ENCODE data around the gene COL2A1. TPM values are rescaled to one million over a fixed set of nuclear protein-coding genes. Genes with fewer than 3 reads are reported as not detected.
A peak's percentile ranks its signal among the peaks of the same experiment; 100 is the strongest.

Gene COL2A1
- total and polyA plus RNA-seq, 4 experiments from 2014 or later: not detected

- H3K4me3 ChIP-seq (ENCODE audit: low read length in 2 of 2): no peak overlapping the region
- no peaks in the 10 kb centered on the region for H3K9me3 ChIP-seq (ENCODE audit: control insufficient read depth in 1 of 2, low read length in 2 of 2)
- H3K27ac Mint-ChIP-seq: no peak overlapping the region
- H3K36me3 ChIP-seq (ENCODE audit: insufficient read depth, low read length): no peaks in the 10 kb centered on the region
- H3K27ac ChIP-seq (ENCODE audit: low read depth, low read length): no peak overlapping the region
- peaks cover 10 to 13% of the 10 kb centered on the region in 2 donors for H3K27me3 Mint-ChIP-seq
- CTCF ChIA-PET (ENCODE audit: partially characterized antibody): interaction anchor here (1.3 to 1.7 kb wide), 2 partner anchors 227 to 677 kb away, joined by 3 to 5 read pairs; no protein-coding TSS in a partner anchor
- POLR2A ChIA-PET (ENCODE audit: partially characterized antibody): no interaction called here
- H3K4me3 Mint-ChIP-seq: no peak overlapping the region
- DNase-seq: no peak
- intact Hi-C loops (cut with micrococcal nuclease): loop anchor here (5.0 kb wide), 1 partner anchor 676 kb away; no protein-coding TSS in a partner anchor
- no peaks in the 10 kb centered on the region for H3K36me3 Mint-ChIP-seq
- peaks cover 0 to 9% (median under 1%) of the 10 kb centered on the region in 4 donors for H3K4me1 Mint-ChIP-seq
- H3K9me3 Mint-ChIP-seq: no peaks in the 10 kb centered on the region
- no peaks in the 10 kb centered on the region for H3K4me1 ChIP-seq (ENCODE audit: insufficient read depth, low read length)
- H3K27me3 ChIP-seq (ENCODE audit: insufficient read depth, low read length): no peaks in the 10 kb centered on the region
Measured at GRCh38 chr12:47941475-47941780, 62.8 kb downstream of the COL2A1 start.

- no peak overlapping the region for H3K4me3 ChIP-seq (ENCODE audit: low read length in 2 of 2)
- H3K27ac Mint-ChIP-seq: no peak overlapping the region
- H3K27me3 ChIP-seq (ENCODE audit: insufficient read depth, low read length): no peaks in the 10 kb centered on the region
- H3K27me3 Mint-ChIP-seq: peaks cover 10 to 13% of the 10 kb centered on the region in 2 donors
- H3K36me3 ChIP-seq (ENCODE audit: insufficient read depth, low read length): no peaks in the 10 kb centered on the region
- H3K4me1 ChIP-seq (ENCODE audit: insufficient read depth, low read length): no peaks in the 10 kb centered on the region
- POLR2A ChIA-PET (ENCODE audit: partially characterized antibody): no interaction called here
- no peak for DNase-seq
- no peaks in the 10 kb centered on the region for H3K36me3 Mint-ChIP-seq
- H3K4me3 Mint-ChIP-seq: peak overlapping the region in 1 of 8 donors; percentile 31
- intact Hi-C loops (cut with micrococcal nuclease): loop anchor here (5.0 kb wide), 1 partner anchor 676 kb away; no protein-coding TSS in a partner anchor
- CTCF ChIA-PET (ENCODE audit: partially characterized antibody): interaction anchor here (1.0 to 1.7 kb wide), 3 partner anchors 23 to 677 kb away, joined by 3 to 5 read pairs (median 5); partner anchors contain the start of gene TMEM106C
- H3K9me3 Mint-ChIP-seq: no peaks in the 10 kb centered on the region
- H3K27ac ChIP-seq (ENCODE audit: low read depth, low read length): no peak overlapping the region
- no peaks in the 10 kb centered on the region for H3K9me3 ChIP-seq (ENCODE audit: control insufficient read depth in 1 of 2, low read length in 2 of 2)
- H3K4me1 Mint-ChIP-seq: peaks cover 0 to 9% (median under 1%) of the 10 kb centered on the region in 4 donors
Measured at GRCh38 chr12:47940773-47941474, 63.4 kb downstream of the COL2A1 start.

GRCh38 chr12:47939009-47939601 lies 65.2 kb downstream of the COL2A1 start:
- Mint-ChIP-seq H3K4me1 (peaks cover 0 to 9% (median under 1%) of the 10 kb centered on the region in 4 donors), H3K9me3 (no peaks in the 10 kb centered on the region), H3K27me3 (peaks cover 9 to 10% of the 10 kb centered on the region in 2 donors), H3K4me3 (no peak overlapping the region), H3K36me3 (no peaks in the 10 kb centered on the region), H3K27ac (peak overlapping the region in 1 of 7 donors; percentile 49)
- no peak for DNase-seq
- intact Hi-C loops (cut with micrococcal nuclease): no loop called here
- H3K9me3 ChIP-seq (ENCODE audit: control insufficient read depth in 1 of 2, low read length in 2 of 2): no peaks in the 10 kb centered on the region
- ChIA-PET CTCF (ENCODE audit: partially characterized antibody) (no interaction called here), POLR2A (ENCODE audit: partially characterized antibody) (no interaction called here)
- no peaks in the 10 kb centered on the region for H3K4me1 ChIP-seq (ENCODE audit: insufficient read depth, low read length)
- no peaks in the 10 kb centered on the region for H3K36me3 ChIP-seq (ENCODE audit: insufficient read depth, low read length)
- H3K27me3 ChIP-seq (ENCODE audit: insufficient read depth, low read length): no peaks in the 10 kb centered on the region
- no peak overlapping the region for H3K27ac ChIP-seq (ENCODE audit: low read depth, low read length)
- no peak overlapping the region for H3K4me3 ChIP-seq (ENCODE audit: low read length in 2 of 2)

- Mint-ChIP-seq H3K4me3 (no peak overlapping the region), H3K27ac (peak overlapping the region in 1 of 7 donors; percentile 49)
- intact Hi-C loops (cut with micrococcal nuclease): no loop called here
Measured at GRCh38 chr12:47938594-47938993, 65.7 kb downstream of the COL2A1 start.

GRCh38 chr12:47938093-47938492 lies 66.2 kb downstream of the COL2A1 start:
- Mint-ChIP-seq H3K9me3 (no peaks in the 10 kb centered on the region), H3K36me3 (no peaks in the 10 kb centered on the region), H3K4me1 (peaks cover 0 to 9% (median under 1%) of the 10 kb centered on the region in 4 donors), H3K27me3 (peaks cover 10 to 12% of the 10 kb centered on the region in 2 donors), H3K4me3 (no peak overlapping the region), H3K27ac (no peak overlapping the region)
- H3K27ac ChIP-seq (ENCODE audit: low read depth, low read length): no peak overlapping the region
- H3K9me3 ChIP-seq (ENCODE audit: control insufficient read depth in 1 of 2, low read length in 2 of 2): no peaks in the 10 kb centered on the region
- intact Hi-C loops (cut with micrococcal nuclease): no loop called here
- no peaks in the 10 kb centered on the region for H3K36me3 ChIP-seq (ENCODE audit: insufficient read depth, low read length)
- no peaks in the 10 kb centered on the region for H3K27me3 ChIP-seq (ENCODE audit: insufficient read depth, low read length)
- no peaks in the 10 kb centered on the region for H3K4me1 ChIP-seq (ENCODE audit: insufficient read depth, low read length)
- CTCF ChIA-PET (ENCODE audit: partially characterized antibody): interaction anchor here (1.0 to 1.4 kb wide), 2 partner anchors 9 to 12 kb away, joined by 3 to 5 read pairs; no protein-coding TSS in a partner anchor
- POLR2A ChIA-PET (ENCODE audit: partially characterized antibody): no interaction called here
- DNase-seq: no peak
- H3K4me3 ChIP-seq (ENCODE audit: low read length in 2 of 2): no peak overlapping the region

More at GRCh38 chr12:47938594-47938993, 65.7 kb downstream of the COL2A1 start:
- peaks cover 9 to 10% of the 10 kb centered on the region in 2 donors for H3K27me3 Mint-ChIP-seq
- no peak overlapping the region for H3K4me3 ChIP-seq (ENCODE audit: low read length in 2 of 2)
- POLR2A ChIA-PET (ENCODE audit: partially characterized antibody): no interaction called here
- H3K9me3 ChIP-seq (ENCODE audit: control insufficient read depth in 1 of 2, low read length in 2 of 2): no peaks in the 10 kb centered on the region
- H3K4me1 Mint-ChIP-seq: peaks cover 0 to 9% (median under 1%) of the 10 kb centered on the region in 4 donors
- H3K27me3 ChIP-seq (ENCODE audit: insufficient read depth, low read length): no peaks in the 10 kb centered on the region
- DNase-seq: no peak
- CTCF ChIA-PET (ENCODE audit: partially characterized antibody): interaction anchor here (1.0 to 1.4 kb wide), 2 partner anchors 8 to 11 kb away, joined by 3 to 5 read pairs; no protein-coding TSS in a partner anchor
- H3K36me3 ChIP-seq (ENCODE audit: insufficient read depth, low read length): no peaks in the 10 kb centered on the region
- no peaks in the 10 kb centered on the region for H3K36me3 Mint-ChIP-seq
- no peak overlapping the region for H3K27ac ChIP-seq (ENCODE audit: low read depth, low read length)
- no peaks in the 10 kb centered on the region for H3K4me1 ChIP-seq (ENCODE audit: insufficient read depth, low read length)
- H3K9me3 Mint-ChIP-seq: no peaks in the 10 kb centered on the region

GRCh38 chr12:47935184-47935583 lies 69.1 kb downstream of the COL2A1 start:
- H3K36me3 Mint-ChIP-seq: no peaks in the 10 kb centered on the region
- H3K9me3 Mint-ChIP-seq: no peaks in the 10 kb centered on the region
- no peaks in the 10 kb centered on the region for H3K36me3 ChIP-seq (ENCODE audit: insufficient read depth, low read length)
- H3K27me3 Mint-ChIP-seq: peaks cover 4 to 9% of the 10 kb centered on the region in 2 donors
- no peak overlapping the region for H3K4me3 Mint-ChIP-seq
- ChIA-PET CTCF (ENCODE audit: partially characterized antibody) (no interaction called here), POLR2A (ENCODE audit: partially characterized antibody) (no interaction called here)
- H3K27ac ChIP-seq (ENCODE audit: low read depth, low read length): no peak overlapping the region
- H3K27ac Mint-ChIP-seq: no peak overlapping the region
- H3K4me3 ChIP-seq (ENCODE audit: low read length in 2 of 2): no peak overlapping the region
- H3K4me1 Mint-ChIP-seq: peaks cover 0 to 1% (median 0%) of the 10 kb centered on the region in 4 donors
- no peaks in the 10 kb centered on the region for H3K4me1 ChIP-seq (ENCODE audit: insufficient read depth, low read length)
- H3K27me3 ChIP-seq (ENCODE audit: insufficient read depth, low read length): no peaks in the 10 kb centered on the region
- H3K9me3 ChIP-seq (ENCODE audit: control insufficient read depth in 1 of 2, low read length in 2 of 2): no peaks in the 10 kb centered on the region
- intact Hi-C loops (cut with micrococcal nuclease): no loop called here
- DNase-seq: no peak

- Histone ChIP-seq H3K27me3 (ENCODE audit: insufficient read depth, low read length) (no peaks in the 10 kb centered on the region), H3K36me3 (ENCODE audit: insufficient read depth, low read length) (no peaks in the 10 kb centered on the region), H3K4me3 (ENCODE audit: low read length in 2 of 2) (no peak overlapping the region), H3K27ac (ENCODE audit: low read depth, low read length) (no peak overlapping the region), H3K4me1 (ENCODE audit: insufficient read depth, low read length) (no peaks in the 10 kb centered on the region), H3K9me3 (ENCODE audit: control insufficient read depth in 1 of 2, low read length in 2 of 2) (no peaks in the 10 kb centered on the region)
- Mint-ChIP-seq H3K36me3 (no peaks in the 10 kb centered on the region), H3K9me3 (no peaks in the 10 kb centered on the region), H3K4me1 (peaks cover 0 to 1% (median 0%) of the 10 kb centered on the region in 4 donors), H3K27me3 (peaks cover 5 to 10% of the 10 kb centered on the region in 2 donors), H3K27ac (peak overlapping the region in 1 of 7 donors; percentile 5), H3K4me3 (no peak overlapping the region)
- intact Hi-C loops (cut with micrococcal nuclease): no loop called here
- no peak for DNase-seq
- CTCF ChIA-PET (ENCODE audit: partially characterized antibody): no interaction called here
- POLR2A ChIA-PET (ENCODE audit: partially characterized antibody): no interaction called here
Measured at GRCh38 chr12:47931187-47931586, 73.1 kb downstream of the COL2A1 start.
